ENCODE results near the gene MLLT1. TPM values are rescaled to one million over a fixed set of nuclear protein-coding genes. Genes with fewer than 3 reads are reported as not detected.

The MLLT1 gene
- total RNA-seq, 1 experiment from 2014 or later, result 60.0 TPM

DNA sequence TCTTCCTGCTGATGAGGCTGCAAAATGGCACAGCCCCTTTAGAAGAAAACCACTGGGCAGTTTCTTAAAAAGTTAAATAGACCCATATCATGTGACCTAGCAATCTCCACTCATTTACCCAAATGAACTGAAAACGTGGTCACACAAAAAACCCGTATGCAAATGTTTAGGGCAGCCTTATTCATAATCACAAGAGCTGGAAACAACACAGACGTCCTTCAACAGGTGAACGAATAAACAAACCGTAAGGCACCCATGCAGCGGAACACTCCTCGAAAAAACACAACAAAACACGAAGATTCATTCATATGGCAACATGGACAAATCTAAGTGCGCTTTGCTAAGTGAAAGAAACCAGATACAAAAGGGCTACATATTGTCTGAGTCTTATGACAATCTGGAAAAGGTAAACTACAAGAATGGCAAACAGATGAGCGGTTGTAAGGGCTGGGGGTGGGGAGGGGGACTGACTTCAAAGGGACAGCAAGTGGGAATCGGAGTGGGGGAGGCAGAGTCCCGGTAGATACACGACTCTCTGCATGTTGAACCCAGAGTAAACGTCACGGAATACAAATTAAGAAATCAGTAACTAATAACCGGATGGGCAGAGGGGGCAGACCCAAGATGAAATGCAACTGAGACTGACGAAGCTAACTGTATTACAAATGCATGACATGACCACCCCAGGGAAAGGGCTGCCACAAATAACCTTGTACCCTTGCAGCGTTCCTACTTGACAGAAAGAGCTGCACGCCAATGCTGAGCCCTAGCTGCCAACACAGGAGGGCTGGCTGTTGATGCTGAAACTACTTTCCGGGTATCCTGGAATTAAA is 33.4 kb downstream of the MLLT1 start:
- Mint-ChIP-seq H3K27me3 (ENCODE audit: insufficient read depth, unreplicated experiment) (no peaks in the 10 kb centered on the region), H3K9me3 (ENCODE audit: unreplicated experiment) (no peaks in the 10 kb centered on the region), H3K4me1 (ENCODE audit: low read depth, unreplicated experiment) (no peaks in the 10 kb centered on the region), H3K4me3 (ENCODE audit: unreplicated experiment) (no peak overlapping the region), H3K27ac (ENCODE audit: unreplicated experiment) (no peak overlapping the region), H3K36me3 (ENCODE audit: insufficient read depth, unreplicated experiment) (peaks cover 34% of the 10 kb centered on the region)
- Histone ChIP-seq H3K4me1 (no peaks in the 10 kb centered on the region), H3K4me3 (ENCODE audit: low read depth, low read length) (no peak overlapping the region), H3K36me3 (ENCODE audit: control insufficient read depth, insufficient read depth, low read length) (peaks cover 1% of the 10 kb centered on the region), H3K9me3 (no peaks in the 10 kb centered on the region), H3K27me3 (replicated peaks; ENCODE audit: control insufficient read depth, insufficient read depth, low read length) (no peaks in the 10 kb centered on the region)
- CTCF ChIA-PET, result no interaction called here
- BruUV-seq (replicated peaks), result no TSS peak
- POLR2A ChIA-PET, result no interaction called here
- TF ChIP-seq, protein P1, sequence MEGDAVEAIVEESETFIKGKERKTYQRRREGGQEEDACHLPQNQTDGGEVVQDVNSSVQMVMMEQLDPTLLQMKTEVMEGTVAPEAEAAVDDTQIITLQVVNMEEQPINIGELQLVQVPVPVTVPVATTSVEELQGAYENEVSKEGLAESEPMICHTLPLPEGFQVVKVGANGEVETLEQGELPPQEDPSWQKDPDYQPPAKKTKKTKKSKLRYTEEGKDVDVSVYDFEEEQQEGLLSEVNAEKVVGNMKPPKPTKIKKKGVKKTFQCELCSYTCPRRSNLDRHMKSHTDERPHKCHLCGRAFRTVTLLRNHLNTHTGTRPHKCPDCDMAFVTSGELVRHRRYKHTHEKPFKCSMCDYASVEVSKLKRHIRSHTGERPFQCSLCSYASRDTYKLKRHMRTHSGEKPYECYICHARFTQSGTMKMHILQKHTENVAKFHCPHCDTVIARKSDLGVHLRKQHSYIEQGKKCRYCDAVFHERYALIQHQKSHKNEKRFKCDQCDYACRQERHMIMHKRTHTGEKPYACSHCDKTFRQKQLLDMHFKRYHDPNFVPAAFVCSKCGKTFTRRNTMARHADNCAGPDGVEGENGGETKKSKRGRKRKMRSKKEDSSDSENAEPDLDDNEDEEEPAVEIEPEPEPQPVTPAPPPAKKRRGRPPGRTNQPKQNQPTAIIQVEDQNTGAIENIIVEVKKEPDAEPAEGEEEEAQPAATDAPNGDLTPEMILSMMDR (IDR thresholded peaks at IDR 0.05; ENCODE audit: insufficient read depth in 1 of 2, low read depth in 1 of 2, low read length in 1 of 2, severe bottlenecking in 1 of 2, unreplicated experiment in 1 of 2), result no peak
- no peak for DNase-seq
- intact Hi-C loops (cut with micrococcal nuclease; ENCODE audit: unreplicated experiment), result no loop called here

GRCh38 chr19:6242677-6243076 is 37.1 kb downstream of the MLLT1 start:
- TF ChIP-seq, protein P1 (IDR thresholded peaks at IDR 0.05; ENCODE audit: insufficient read depth in 1 of 2, low read depth in 1 of 2, low read length in 1 of 2, severe bottlenecking in 1 of 2, unreplicated experiment in 1 of 2), result no peak
- Mint-ChIP-seq H3K27me3 (ENCODE audit: insufficient read depth, unreplicated experiment) (no peaks in the 10 kb centered on the region), H3K27ac (ENCODE audit: unreplicated experiment) (no peak overlapping the region), H3K36me3 (ENCODE audit: insufficient read depth, unreplicated experiment) (peaks cover 35% of the 10 kb centered on the region), H3K4me1 (ENCODE audit: low read depth, unreplicated experiment) (peaks cover 6% of the 10 kb centered on the region), H3K9me3 (ENCODE audit: unreplicated experiment) (no peaks in the 10 kb centered on the region), H3K4me3 (ENCODE audit: unreplicated experiment) (no peak overlapping the region)
- intact Hi-C loops (cut with micrococcal nuclease; ENCODE audit: unreplicated experiment), result no loop called here
- Histone ChIP-seq H3K9me3 (no peaks in the 10 kb centered on the region), H3K36me3 (ENCODE audit: control insufficient read depth, insufficient read depth, low read length) (peaks cover 1% of the 10 kb centered on the region; the same call in 1 of the 2 replicates), H3K4me1 (no peaks in the 10 kb centered on the region), H3K4me3 (ENCODE audit: low read depth, low read length) (no peak overlapping the region), H3K27me3 (replicated peaks; ENCODE audit: control insufficient read depth, insufficient read depth, low read length) (no peaks in the 10 kb centered on the region)
- ChIA-PET CTCF (interaction anchor here (0.6 to 0.7 kb wide), 3 partner anchors 9 to 378 kb away, joined by 3 read pairs; no protein-coding TSS in a partner anchor), POLR2A (no interaction called here)
- no TSS peak for BruUV-seq (replicated peaks)
- DNase-seq, result no peak

GRCh38 chr19:6241680-6242377 is 37.9 kb downstream of the MLLT1 start:
- H3K4me1 ChIP-seq, result no peaks in the 10 kb centered on the region
- DNase-seq, result no peak
- ChIA-PET POLR2A (no interaction called here), CTCF (no interaction called here)
- Mint-ChIP-seq H3K9me3 (ENCODE audit: unreplicated experiment) (no peaks in the 10 kb centered on the region), H3K27ac (ENCODE audit: unreplicated experiment) (no peak overlapping the region), H3K27me3 (ENCODE audit: insufficient read depth, unreplicated experiment) (no peaks in the 10 kb centered on the region), H3K36me3 (ENCODE audit: insufficient read depth, unreplicated experiment) (peaks cover 27% of the 10 kb centered on the region), H3K4me1 (ENCODE audit: low read depth, unreplicated experiment) (peaks cover 6% of the 10 kb centered on the region), H3K4me3 (ENCODE audit: unreplicated experiment) (no peak overlapping the region)
- BruUV-seq (replicated peaks), result no TSS peak
- no peaks in the 10 kb centered on the region for H3K36me3 ChIP-seq (ENCODE audit: control insufficient read depth, insufficient read depth, low read length)
- TF ChIP-seq, protein P1 (IDR thresholded peaks at IDR 0.05; ENCODE audit: insufficient read depth in 1 of 2, low read depth in 1 of 2, low read length in 1 of 2, severe bottlenecking in 1 of 2, unreplicated experiment in 1 of 2), result no peak
- H3K9me3 ChIP-seq, result no peaks in the 10 kb centered on the region
- no peak overlapping the region for H3K4me3 ChIP-seq (ENCODE audit: low read depth, low read length)
- intact Hi-C loops (cut with micrococcal nuclease; ENCODE audit: unreplicated experiment), result no loop called here
- H3K27me3 ChIP-seq (replicated peaks; ENCODE audit: control insufficient read depth, insufficient read depth, low read length), result no peaks in the 10 kb centered on the region

Data from Caco-2 (cell line).